HEK293 (cell line): ENCODE results near the gene RPN1.

Source experiments
- KLF7 ChIP-seq: fragments of 450-650 bp; formaldehyde crosslinking; IDR thresholded peaks from 2 replicates; pipeline ENCODE4 v1.5.1; 2016; ENCODE audit warnings: missing biosample characterization, missing genetic modification characterization, borderline replicate concordance
- TF ChIP-seq, protein P1 (sequence below): fragments of 450-650 bp; formaldehyde crosslinking; IDR thresholded peaks from 2 replicates; pipeline ENCODE4 v1.5.1; 2016; ENCODE audit warnings: missing biosample characterization, missing genetic modification characterization

DNA sequence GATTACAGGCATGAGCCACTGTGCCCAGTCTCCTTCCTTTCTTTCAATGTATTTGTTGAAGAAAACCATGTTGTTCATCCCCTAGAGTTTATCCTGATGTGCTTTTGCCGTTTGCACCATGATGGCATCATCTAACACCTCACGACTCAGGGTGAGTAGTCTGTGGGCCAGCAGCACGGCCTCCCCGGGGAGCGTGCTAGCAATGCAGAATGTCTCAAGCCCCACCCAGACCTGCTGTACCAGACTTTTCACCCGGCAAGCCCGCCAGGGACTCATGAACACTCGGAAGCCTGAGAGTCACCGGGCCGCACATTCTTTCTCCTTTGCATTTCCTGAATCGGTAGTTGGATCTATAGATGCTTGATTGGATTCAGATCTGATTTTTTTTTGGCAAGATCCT lies 64.6 kb downstream of the RPN1 start:
- TF ChIP-seq, protein P1, sequence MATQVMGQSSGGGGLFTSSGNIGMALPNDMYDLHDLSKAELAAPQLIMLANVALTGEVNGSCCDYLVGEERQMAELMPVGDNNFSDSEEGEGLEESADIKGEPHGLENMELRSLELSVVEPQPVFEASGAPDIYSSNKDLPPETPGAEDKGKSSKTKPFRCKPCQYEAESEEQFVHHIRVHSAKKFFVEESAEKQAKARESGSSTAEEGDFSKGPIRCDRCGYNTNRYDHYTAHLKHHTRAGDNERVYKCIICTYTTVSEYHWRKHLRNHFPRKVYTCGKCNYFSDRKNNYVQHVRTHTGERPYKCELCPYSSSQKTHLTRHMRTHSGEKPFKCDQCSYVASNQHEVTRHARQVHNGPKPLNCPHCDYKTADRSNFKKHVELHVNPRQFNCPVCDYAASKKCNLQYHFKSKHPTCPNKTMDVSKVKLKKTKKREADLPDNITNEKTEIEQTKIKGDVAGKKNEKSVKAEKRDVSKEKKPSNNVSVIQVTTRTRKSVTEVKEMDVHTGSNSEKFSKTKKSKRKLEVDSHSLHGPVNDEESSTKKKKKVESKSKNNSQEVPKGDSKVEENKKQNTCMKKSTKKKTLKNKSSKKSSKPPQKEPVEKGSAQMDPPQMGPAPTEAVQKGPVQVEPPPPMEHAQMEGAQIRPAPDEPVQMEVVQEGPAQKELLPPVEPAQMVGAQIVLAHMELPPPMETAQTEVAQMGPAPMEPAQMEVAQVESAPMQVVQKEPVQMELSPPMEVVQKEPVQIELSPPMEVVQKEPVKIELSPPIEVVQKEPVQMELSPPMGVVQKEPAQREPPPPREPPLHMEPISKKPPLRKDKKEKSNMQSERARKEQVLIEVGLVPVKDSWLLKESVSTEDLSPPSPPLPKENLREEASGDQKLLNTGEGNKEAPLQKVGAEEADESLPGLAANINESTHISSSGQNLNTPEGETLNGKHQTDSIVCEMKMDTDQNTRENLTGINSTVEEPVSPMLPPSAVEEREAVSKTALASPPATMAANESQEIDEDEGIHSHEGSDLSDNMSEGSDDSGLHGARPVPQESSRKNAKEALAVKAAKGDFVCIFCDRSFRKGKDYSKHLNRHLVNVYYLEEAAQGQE (tag by site-specific recombination), result no peak
- no peak for TF ChIP-seq KLF7
